CD4-positive, alpha-beta memory T cell (primary cell): ENCODE data around the gene UMAD1. TPM values are rescaled to one million over a fixed set of nuclear protein-coding genes. Genes with fewer than 3 reads are reported as not detected.

Experiments used
- CTCF ChIA-PET: fragments of 350-600 bp; sonication (Branson Sonifier 250); formaldehyde crosslinking; loops from one replicate; lab custom pipeline; 2021; ENCODE audit warnings: inconsistent platforms; ENCODE audit not compliant: partially characterized antibody; lab: Charles Lee
- POLR2A ChIA-PET: fragments of 350-600 bp; sonication (Branson Sonifier 250); formaldehyde crosslinking; loops from one replicate; lab custom pipeline; 2021; ENCODE audit not compliant: partially characterized antibody; lab: Charles Lee
- DNase-seq, 5 donors: peaks; one replicate each; pipeline versions ENCODE4 v3.0.0 to v3.0.0-alpha.2; 2020 to 2022; ENCODE audit warnings: mixed read lengths in 1 of 5
- H3K27ac ChIP-seq: one replicate; pipeline ENCODE4 v1.7.0; 2013; ENCODE audit warnings: low read depth, low read length
- H3K27me3 ChIP-seq: 2 replicates; pipeline ENCODE4 v1.7.0; 2013; ENCODE audit warnings: mild to moderate bottlenecking, low read length, moderate library complexity; ENCODE audit not compliant: insufficient read depth
- H3K36me3 ChIP-seq: 2 replicates; pipeline ENCODE4 v1.7.0; 2013; ENCODE audit warnings: mild to moderate bottlenecking, low read length, moderate library complexity; ENCODE audit not compliant: insufficient read depth
- H3K4me1 ChIP-seq: 2 replicates; pipeline ENCODE4 v1.7.0; 2013; ENCODE audit warnings: mild to moderate bottlenecking, low read length, moderate library complexity; ENCODE audit not compliant: insufficient read depth
- H3K4me3 ChIP-seq, 2 donors: one replicate each; pipeline ENCODE4 v1.7.0; 2013; ENCODE audit warnings: low read length in 2 of 2, mild to moderate bottlenecking in 1 of 2
- H3K9me3 ChIP-seq, 2 donors: one replicate each; pipeline ENCODE4 v1.7.0; 2013; ENCODE audit warnings: low read length in 2 of 2, control low read depth in 1 of 2; ENCODE audit not compliant: control insufficient read depth in 1 of 2
- H3K27ac Mint-ChIP-seq, 7 donors: one replicate each; pipeline ENCODE4 v1.8.0; 2020 to 2021; ENCODE audit warnings: mixed read lengths in 7 of 7, mild to moderate bottlenecking in 6 of 7, inconsistent platforms in 3 of 7, moderate library complexity in 3 of 7
- H3K27me3 Mint-ChIP-seq, 2 donors: one replicate each; pipeline ENCODE4 v1.8.0; 2020 to 2021; ENCODE audit warnings: mixed read lengths in 2 of 2
- H3K36me3 Mint-ChIP-seq, 2 donors: one replicate each; pipeline ENCODE4 v1.8.0; 2020 to 2021; ENCODE audit warnings: mixed read lengths in 2 of 2, inconsistent platforms in 1 of 2, mild to moderate bottlenecking in 1 of 2
- H3K4me1 Mint-ChIP-seq, 4 donors: one replicate each; pipeline ENCODE4 v1.8.0; 2020 to 2021; ENCODE audit warnings: mixed read lengths in 4 of 4, mild to moderate bottlenecking in 1 of 4
- H3K4me3 Mint-ChIP-seq, 8 donors: one replicate each; pipeline ENCODE4 v1.8.0; 2020 to 2021; ENCODE audit warnings: mixed read lengths in 8 of 8, mild to moderate bottlenecking in 7 of 8, moderate library complexity in 6 of 8, inconsistent platforms in 3 of 8
- H3K9me3 Mint-ChIP-seq, 8 donors: one replicate each; pipeline ENCODE4 v1.8.0; 2020 to 2021; ENCODE audit warnings: mixed read lengths in 8 of 8, mild to moderate bottlenecking in 5 of 8, inconsistent platforms in 3 of 8, moderate library complexity in 1 of 8
- intact Hi-C: fragments of 100-400 bp; cut with micrococcal nuclease; formaldehyde crosslinking; loops from one replicate; pipeline ENCODE4 v1.15.1; 2023
- polyA plus RNA-seq, 2 donors: library from polyadenylated mRNA; unstranded; fragments of 300-500 nt; fragmentation: Illumina TruSeq; gene quantifications; one replicate each; pipeline ENCODE4 v1.2.3, GENCODE V29; 2021
- total RNA-seq, 2 experiments: library from RNA; stranded (reverse); gene quantifications; one replicate each; pipeline ENCODE4 v1.2.3, GENCODE V29; 2021

The UMAD1 gene
- total and polyA plus RNA-seq, 4 experiments from 2014 or later: 23.5 to 36.7 (median 27.6) TPM

GRCh38 chr7:7639421-7639820, 1.1 kb upstream of the UMAD1 start:
- H3K36me3 Mint-ChIP-seq: peaks cover 22 to 45% of the 10 kb centered on the region in 2 donors
- CTCF ChIA-PET: interaction anchor here (0.8 to 2.8 kb wide), 3 partner anchors 42 to 457 kb away, joined by 3 to 14 read pairs (median 5); partner anchors contain the start of gene C1GALT1
- peak overlapping the region; percentile 91 for H3K27ac ChIP-seq
- no peaks in the 10 kb centered on the region for H3K27me3 Mint-ChIP-seq
- H3K4me3 ChIP-seq: peak overlapping the region; percentile 79 to 97
- H3K4me1 Mint-ChIP-seq: peaks cover 22 to 56% (median 38%) of the 10 kb centered on the region in 4 donors
- peaks cover 4% of the 10 kb centered on the region for H3K36me3 ChIP-seq
- H3K27me3 ChIP-seq: no peaks in the 10 kb centered on the region
- peaks cover 28% of the 10 kb centered on the region for H3K4me1 ChIP-seq
- POLR2A ChIA-PET: interaction anchor here (0.7 to 2.6 kb wide), 10 partner anchors 17 to 559 kb away, joined by 3 to 54 read pairs (median 4); partner anchors contain the start of genes C1GALT1 and GLCCI1
- no peak for DNase-seq
- H3K9me3 ChIP-seq: no peaks in the 10 kb centered on the region
- intact Hi-C loops: no loop called here
- H3K4me3 Mint-ChIP-seq: peak overlapping the region; percentile 91 to 98 (median 96)
- peaks cover 0 to 2% (median 0%) of the 10 kb centered on the region in 8 donors for H3K9me3 Mint-ChIP-seq
- H3K27ac Mint-ChIP-seq: peak overlapping the region; percentile 95 to 99 (median 99)

GRCh38 chr7:7639847-7640220, 718 bp upstream of the UMAD1 start:
- Histone ChIP-seq H3K27ac (peak overlapping the region; percentile 91), H3K36me3 (peaks cover 4% of the 10 kb centered on the region), H3K9me3 (no peaks in the 10 kb centered on the region), H3K4me1 (peaks cover 28% of the 10 kb centered on the region), H3K4me3 (peak overlapping the region; percentile 79 to 97), H3K27me3 (no peaks in the 10 kb centered on the region)
- intact Hi-C loops: loop anchor here (1.0 to 5.0 kb wide), 8 partner anchors 37 to 577 kb away; partner anchors contain the start of genes C1GALT1, GLCCI1 and MIOS
- peak overlapping the region; percentile 95 to 99 (median 99) for H3K27ac Mint-ChIP-seq
- H3K36me3 Mint-ChIP-seq: peaks cover 26 to 48% of the 10 kb centered on the region in 2 donors
- CTCF ChIA-PET: interaction anchor here (0.8 to 2.8 kb wide), 3 partner anchors 42 to 458 kb away, joined by 3 to 14 read pairs (median 5); partner anchors contain the start of gene C1GALT1
- peak in 4 of 5 donors; percentile 76 to 85 (median 81) for DNase-seq
- peaks cover 0 to 2% (median 0%) of the 10 kb centered on the region in 8 donors for H3K9me3 Mint-ChIP-seq
- H3K27me3 Mint-ChIP-seq: no peaks in the 10 kb centered on the region
- H3K4me1 Mint-ChIP-seq: peaks cover 25 to 59% (median 42%) of the 10 kb centered on the region in 4 donors
- H3K4me3 Mint-ChIP-seq: peak overlapping the region; percentile 91 to 98 (median 96)
- POLR2A ChIA-PET: interaction anchor here (0.6 to 2.6 kb wide), 30 partner anchors 10 to 575 kb away, joined by 3 to 54 read pairs (median 5); partner anchors contain the start of genes C1GALT1, GLCCI1 and MIOS

GRCh38 chr7:7641129-7641663, 644 bp downstream of the UMAD1 start:
- H3K36me3 Mint-ChIP-seq: peaks cover 35 to 42% of the 10 kb centered on the region in 2 donors
- intact Hi-C loops: loop anchor here (2.0 to 5.0 kb wide), 3 partner anchors 36 to 491 kb away; no protein-coding TSS in a partner anchor
- H3K4me3 Mint-ChIP-seq: peak overlapping the region; percentile 91 to 98 (median 96)
- H3K9me3 Mint-ChIP-seq: peaks cover 0 to 2% (median 0%) of the 10 kb centered on the region in 8 donors
- DNase-seq: no peak
- H3K27ac ChIP-seq: peak overlapping the region; percentile 91
- H3K4me1 ChIP-seq: peaks cover 28% of the 10 kb centered on the region
- H3K9me3 ChIP-seq: no peaks in the 10 kb centered on the region
- no peaks in the 10 kb centered on the region for H3K27me3 Mint-ChIP-seq
- H3K4me1 Mint-ChIP-seq: peaks cover 28 to 69% (median 46%) of the 10 kb centered on the region in 4 donors
- ChIA-PET POLR2A (interaction anchor here (0.6 to 2.6 kb wide), 34 partner anchors 8 to 574 kb away, joined by 3 to 54 read pairs (median 5); partner anchors contain the start of genes C1GALT1, GLCCI1 and MIOS), CTCF (interaction anchor here (1.1 to 2.8 kb wide), 4 partner anchors 10 to 549 kb away, joined by 3 to 14 read pairs (median 3); no protein-coding TSS in a partner anchor)
- peak overlapping the region; percentile 68 to 79 for H3K4me3 ChIP-seq
- H3K27ac Mint-ChIP-seq: peak overlapping the region; percentile 95 to 99 (median 99)
- H3K36me3 ChIP-seq: peaks cover 4% of the 10 kb centered on the region
- no peaks in the 10 kb centered on the region for H3K27me3 ChIP-seq

GRCh38 chr7:7642081-7642480, 1.5 kb downstream of the UMAD1 start:
- DNase-seq: no peak
- ChIA-PET POLR2A (interaction anchor here (0.9 to 2.3 kb wide), 4 partner anchors 14 to 485 kb away, joined by 3 to 16 read pairs (median 4); no protein-coding TSS in a partner anchor), CTCF (interaction anchor here (1.2 to 2.8 kb wide), 3 partner anchors 9 to 460 kb away, joined by 3 to 14 read pairs (median 3); no protein-coding TSS in a partner anchor)
- no peak overlapping the region for H3K4me3 ChIP-seq
- peaks cover 28 to 76% (median 49%) of the 10 kb centered on the region in 4 donors for H3K4me1 Mint-ChIP-seq
- peak overlapping the region in 6 of 7 donors; percentile 95 to 99 (median 98) for H3K27ac Mint-ChIP-seq
- no peaks in the 10 kb centered on the region for H3K36me3 ChIP-seq
- no peaks in the 10 kb centered on the region for H3K27me3 ChIP-seq
- H3K4me3 Mint-ChIP-seq: peak overlapping the region; percentile 91 to 98 (median 96)
- peaks cover 0 to 2% (median 0%) of the 10 kb centered on the region in 8 donors for H3K9me3 Mint-ChIP-seq
- peaks cover 36 to 39% of the 10 kb centered on the region in 2 donors for H3K36me3 Mint-ChIP-seq
- H3K27me3 Mint-ChIP-seq: no peaks in the 10 kb centered on the region
- no peaks in the 10 kb centered on the region for H3K9me3 ChIP-seq
- no peak overlapping the region for H3K27ac ChIP-seq
- peaks cover 28% of the 10 kb centered on the region for H3K4me1 ChIP-seq
- intact Hi-C loops: loop anchor here (5.0 kb wide), 2 partner anchors 35 to 490 kb away; no protein-coding TSS in a partner anchor

GRCh38 chr7:7647495-7648036, 7.0 kb downstream of the UMAD1 start:
- H3K36me3 ChIP-seq: no peaks in the 10 kb centered on the region
- H3K4me1 ChIP-seq: peaks cover 22% of the 10 kb centered on the region
- peaks cover 13 to 39% of the 10 kb centered on the region in 2 donors for H3K36me3 Mint-ChIP-seq
- H3K9me3 Mint-ChIP-seq: no peaks in the 10 kb centered on the region
- ChIA-PET CTCF (no interaction called here), POLR2A (no interaction called here)
- no peak overlapping the region for H3K4me3 Mint-ChIP-seq
- H3K4me1 Mint-ChIP-seq: peaks cover 30 to 67% (median 49%) of the 10 kb centered on the region in 4 donors
- H3K27me3 ChIP-seq: no peaks in the 10 kb centered on the region
- no peak for DNase-seq
- H3K9me3 ChIP-seq: no peaks in the 10 kb centered on the region
- H3K27ac Mint-ChIP-seq: peak overlapping the region in 1 of 7 donors; percentile 17
- intact Hi-C loops: no loop called here
- H3K27ac ChIP-seq: no peak overlapping the region
- H3K4me3 ChIP-seq: no peak overlapping the region
- no peaks in the 10 kb centered on the region for H3K27me3 Mint-ChIP-seq

GRCh38 chr7:7650682-7651206, 10.2 kb downstream of the UMAD1 start:
- peak overlapping the region in 1 of 8 donors; percentile 10 for H3K4me3 Mint-ChIP-seq
- peaks cover 29 to 56% (median 44%) of the 10 kb centered on the region in 4 donors for H3K4me1 Mint-ChIP-seq

More at GRCh38 chr7:7650682-7651206, 10.2 kb downstream of the UMAD1 start:
- H3K27ac Mint-ChIP-seq: peak overlapping the region in 1 of 7 donors; percentile 59
- intact Hi-C loops: no loop called here
- H3K36me3 Mint-ChIP-seq: peaks cover 2 to 18% of the 10 kb centered on the region in 2 donors
- H3K27me3 Mint-ChIP-seq: no peaks in the 10 kb centered on the region
- ChIA-PET POLR2A (no interaction called here), CTCF (interaction anchor here (0.6 kb wide), 1 partner anchor 9 kb away, joined by 3 read pairs; no protein-coding TSS in a partner anchor)
- DNase-seq: no peak
- H3K9me3 Mint-ChIP-seq: no peaks in the 10 kb centered on the region
- Histone ChIP-seq H3K9me3 (no peaks in the 10 kb centered on the region), H3K4me1 (peaks cover 23% of the 10 kb centered on the region), H3K4me3 (no peak overlapping the region), H3K27me3 (no peaks in the 10 kb centered on the region), H3K36me3 (no peaks in the 10 kb centered on the region), H3K27ac (no peak overlapping the region)
